Endodermal cell (in vitro differentiated cells): ENCODE data around the gene TP53I11. TPM values are rescaled to one million over a fixed set of nuclear protein-coding genes. Genes with fewer than 3 reads are reported as not detected.

Source experiments
- DNase-seq: peaks from one replicate; pipeline ENCODE4 v3.0.0-alpha.2; 2017
- H3K27ac ChIP-seq: 2 replicates; pipeline ENCODE4 v1.5.1; 2013; ENCODE audit warnings: mild to moderate bottlenecking, low read depth, low read length, moderate library complexity
- H3K27me3 ChIP-seq: 2 replicates; pipeline ENCODE4 v1.6.1; 2013; ENCODE audit warnings: mild to moderate bottlenecking, low read length, moderate library complexity; ENCODE audit not compliant: insufficient read depth, control insufficient read depth, poor library complexity, severe bottlenecking
- H3K36me3 ChIP-seq: 2 replicates; pipeline ENCODE4 v1.7.0; 2013; ENCODE audit warnings: mild to moderate bottlenecking, low read length, moderate library complexity; ENCODE audit not compliant: control insufficient read depth, insufficient read depth
- H3K4me1 ChIP-seq: one replicate; pipeline ENCODE4 v1.7.0; 2013; ENCODE audit warnings: low read length; ENCODE audit not compliant: control insufficient read depth, insufficient read depth
- H3K4me3 ChIP-seq: 2 replicates; pipeline ENCODE4 v1.5.1; 2013; ENCODE audit warnings: mild to moderate bottlenecking, low read length, moderate library complexity
- H3K9ac ChIP-seq: 2 replicates; pipeline ENCODE4 v1.6.1; 2013; ENCODE audit warnings: mild to moderate bottlenecking, low read length, moderate library complexity; ENCODE audit not compliant: poor library complexity, severe bottlenecking; ENCODE audit errors: extremely low read depth
- H3K9me3 ChIP-seq: 2 replicates; pipeline ENCODE4 v1.6.1; 2013; ENCODE audit warnings: mild to moderate bottlenecking, low read length, moderate library complexity; ENCODE audit not compliant: control insufficient read depth
- H3K27ac Mint-ChIP-seq: 2 replicates; pipeline ENCODE4 v1.8.0; 2020; ENCODE audit warnings: mixed read lengths
- H3K27me3 Mint-ChIP-seq: 2 replicates; pipeline ENCODE4 v1.8.0; 2021; ENCODE audit warnings: mild to moderate bottlenecking, mixed read lengths; ENCODE audit not compliant: insufficient read depth
- H3K36me3 Mint-ChIP-seq: 2 replicates; pipeline ENCODE4 v1.8.0; 2020; ENCODE audit warnings: low read depth, mixed read lengths
- H3K4me1 Mint-ChIP-seq: 2 replicates; pipeline ENCODE4 v1.8.0; 2020; ENCODE audit warnings: mixed read lengths
- H3K4me3 Mint-ChIP-seq: 2 replicates; pipeline ENCODE4 v1.8.0; 2020; ENCODE audit warnings: mild to moderate bottlenecking, moderate library complexity, mixed read lengths
- H3K9me3 Mint-ChIP-seq: 2 replicates; pipeline ENCODE4 v1.8.0; 2020; ENCODE audit warnings: mild to moderate bottlenecking, mixed read lengths
- CTCF ChIP-seq: fragments of 200-600 bp; sonication (generic); conservative IDR thresholded peaks from 2 replicates; pipeline ENCODE4 v1.5.0; 2021; ENCODE audit warnings: antibody characterized with exemption, mild to moderate bottlenecking
- WGBS, 2 experiments: methylation state at CpG; one replicate each; pipeline versions ENCODE4 v1.1.5 to v1.1.7; 2013; ENCODE audit warnings: missing lambda C conversion rate in 2 of 2, mixed read lengths in 1 of 2; ENCODE audit not compliant: insufficient coverage in 1 of 2, insufficient read length in 1 of 2; 5-methylcytosine and 5-hydroxymethylcytosine counted together
- total RNA-seq, 2 donors: library from RNA; stranded (reverse); fragmentation: NEBNext Ultra II Directional in 1 of 2; extraction: Animal tissue kit (Norgen Biotek cat#: 25700) in 1 of 2; gene quantifications; 2 replicates in 1 of 2; 3 replicates in 1 of 2; pipeline ENCODE4 v1.2.1, GENCODE V29; 2021

Gene TP53I11
- total RNA-seq, 2 donors from 2014 or later, result 136 to 203 TPM

- H3K4me1 Mint-ChIP-seq, result peaks cover 13% of the 10 kb centered on the region
- Histone ChIP-seq H3K9ac (no peak overlapping the region), H3K9me3 (no peaks in the 10 kb centered on the region), H3K36me3 (no peaks in the 10 kb centered on the region), H3K27me3 (no peaks in the 10 kb centered on the region), H3K4me3 (no peak overlapping the region), H3K27ac (no peak overlapping the region), H3K4me1 (peaks cover 3% of the 10 kb centered on the region)
- no peak for DNase-seq
- H3K27me3 Mint-ChIP-seq, result no peaks in the 10 kb centered on the region
- H3K27ac Mint-ChIP-seq, result no peak overlapping the region
- no peak for TF ChIP-seq CTCF
- no peaks in the 10 kb centered on the region for H3K36me3 Mint-ChIP-seq
- H3K4me3 Mint-ChIP-seq, result no peak overlapping the region
- no peaks in the 10 kb centered on the region for H3K9me3 Mint-ChIP-seq
- WGBS, 2 experiments, result 92 to 93% methylated on average over 3 to 8 of the region's 8 CpGs
Observed at GRCh38 chr11:44916331-44916730, 34.4 kb downstream of the TP53I11 start.

GRCh38 chr11:44915621-44916020, 35.1 kb downstream of the TP53I11 start:
- no peaks in the 10 kb centered on the region for H3K36me3 Mint-ChIP-seq

GRCh38 chr11:44915004-44915403, 35.7 kb downstream of the TP53I11 start:
- TF ChIP-seq CTCF, result no peak
- Histone ChIP-seq H3K9me3 (no peaks in the 10 kb centered on the region), H3K27ac (no peak overlapping the region), H3K27me3 (no peaks in the 10 kb centered on the region), H3K4me3 (no peak overlapping the region), H3K9ac (no peak overlapping the region), H3K36me3 (no peaks in the 10 kb centered on the region), H3K4me1 (peaks cover 3% of the 10 kb centered on the region)
- H3K27ac Mint-ChIP-seq, result no peak overlapping the region
- H3K4me3 Mint-ChIP-seq, result no peak overlapping the region
- no peaks in the 10 kb centered on the region for H3K27me3 Mint-ChIP-seq
- H3K4me1 Mint-ChIP-seq, result peaks cover 9% of the 10 kb centered on the region
- 82 to 85% methylated on average over 2 to 10 of the region's 10 CpGs for WGBS, 2 experiments
- no peaks in the 10 kb centered on the region for H3K9me3 Mint-ChIP-seq
- no peaks in the 10 kb centered on the region for H3K36me3 Mint-ChIP-seq
- no peak for DNase-seq

More at GRCh38 chr11:44915621-44916020, 35.1 kb downstream of the TP53I11 start:
- Histone ChIP-seq H3K9ac (no peak overlapping the region), H3K36me3 (no peaks in the 10 kb centered on the region), H3K4me1 (peaks cover 3% of the 10 kb centered on the region), H3K9me3 (no peaks in the 10 kb centered on the region), H3K4me3 (no peak overlapping the region), H3K27ac (no peak overlapping the region), H3K27me3 (no peaks in the 10 kb centered on the region)
- TF ChIP-seq CTCF, result no peak
- DNase-seq, result no peak
- peaks cover 12% of the 10 kb centered on the region for H3K4me1 Mint-ChIP-seq
- H3K9me3 Mint-ChIP-seq, result no peaks in the 10 kb centered on the region
- no peak overlapping the region for H3K27ac Mint-ChIP-seq
- H3K27me3 Mint-ChIP-seq, result no peaks in the 10 kb centered on the region
- WGBS, 2 experiments, result 93 to 98% methylated on average over 5 to 10 of the region's 10 CpGs
- H3K4me3 Mint-ChIP-seq, result no peak overlapping the region
